ENCODE measurements around the gene HOXA10.

DNA sequence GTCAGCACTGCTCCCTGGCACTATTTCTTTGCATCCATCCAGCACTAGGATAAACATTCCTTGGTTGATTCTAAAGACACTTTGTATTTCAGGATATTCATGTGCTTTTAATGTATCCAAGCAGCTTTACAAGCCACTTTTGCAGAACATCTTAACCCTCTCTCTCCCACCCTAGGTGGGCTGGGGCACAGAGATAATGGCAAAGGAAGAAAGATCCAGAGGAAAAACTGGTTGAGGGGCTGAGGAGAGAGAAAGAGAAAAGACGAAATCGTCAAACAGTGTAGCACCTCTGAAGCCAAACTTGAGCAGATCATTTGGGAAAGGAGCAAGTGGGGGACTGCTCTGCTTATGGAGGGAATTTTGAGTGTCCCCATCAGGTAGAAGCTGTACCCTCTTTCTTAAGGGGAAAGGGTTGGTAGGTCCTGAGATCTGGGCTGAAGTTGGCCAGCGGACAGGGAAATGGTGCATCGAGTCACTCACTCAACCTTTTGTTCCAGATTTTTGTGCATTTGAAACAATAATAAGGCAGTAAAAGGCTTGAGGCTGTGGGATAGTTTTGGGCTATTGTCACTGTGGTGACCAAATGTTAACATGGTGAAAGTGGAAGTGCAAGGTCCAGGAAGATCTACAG, 30.0 kb upstream of the HOXA10 start:
- TF ChIP-seq, protein P1, sequence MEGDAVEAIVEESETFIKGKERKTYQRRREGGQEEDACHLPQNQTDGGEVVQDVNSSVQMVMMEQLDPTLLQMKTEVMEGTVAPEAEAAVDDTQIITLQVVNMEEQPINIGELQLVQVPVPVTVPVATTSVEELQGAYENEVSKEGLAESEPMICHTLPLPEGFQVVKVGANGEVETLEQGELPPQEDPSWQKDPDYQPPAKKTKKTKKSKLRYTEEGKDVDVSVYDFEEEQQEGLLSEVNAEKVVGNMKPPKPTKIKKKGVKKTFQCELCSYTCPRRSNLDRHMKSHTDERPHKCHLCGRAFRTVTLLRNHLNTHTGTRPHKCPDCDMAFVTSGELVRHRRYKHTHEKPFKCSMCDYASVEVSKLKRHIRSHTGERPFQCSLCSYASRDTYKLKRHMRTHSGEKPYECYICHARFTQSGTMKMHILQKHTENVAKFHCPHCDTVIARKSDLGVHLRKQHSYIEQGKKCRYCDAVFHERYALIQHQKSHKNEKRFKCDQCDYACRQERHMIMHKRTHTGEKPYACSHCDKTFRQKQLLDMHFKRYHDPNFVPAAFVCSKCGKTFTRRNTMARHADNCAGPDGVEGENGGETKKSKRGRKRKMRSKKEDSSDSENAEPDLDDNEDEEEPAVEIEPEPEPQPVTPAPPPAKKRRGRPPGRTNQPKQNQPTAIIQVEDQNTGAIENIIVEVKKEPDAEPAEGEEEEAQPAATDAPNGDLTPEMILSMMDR (IDR thresholded peaks at IDR 0.05): no peak
- TF ChIP-seq POLR2A (IDR thresholded peaks at IDR 0.05) (no peak), POLR2AphosphoS5 (IDR thresholded peaks at IDR 0.05) (no peak)
